SK-N-SH (cell line): Measurements from ENCODE around the gene TSSK2. TPM values are rescaled to one million over a fixed set of nuclear protein-coding genes. Genes with fewer than 3 reads are reported as not detected.

ENCODE experiments used
- CTCF ChIA-PET: fragments of 300-600, 350-600 bp; formaldehyde crosslinking; extraction: SDS; loops from one replicate; lab custom pipeline; 2021; lab: Yijun Ruan, JAX
- POLR2A ChIA-PET: fragments of 350-600 bp; sonication (Branson Sonifier 250); formaldehyde crosslinking; extraction: SDS; loops from one replicate; lab custom pipeline; 2020; ENCODE audit warnings: antibody characterized with exemption, inconsistent platforms; lab: Yijun Ruan, JAX
- DNase-seq: peaks from one replicate; pipeline ENCODE4 v3.0.0; 2012
- H2AFZ ChIP-seq: fragments of 200-600 bp; sonication (generic); 2 replicates; pipeline ENCODE4 v1.8.1; 2016; ENCODE audit warnings: antibody characterized with exemption, mild to moderate bottlenecking, low read depth
- H3F3A ChIP-seq: fragments of 200-600 bp; sonication (generic); replicated peaks from 2 replicates; pipeline ENCODE3; 2016; ENCODE audit warnings: antibody characterized with exemption, mild to moderate bottlenecking; ENCODE audit not compliant: insufficient read depth
- H3K27ac ChIP-seq, 2 experiments: fragments of 200-500 bp in 1 of 2; fragments of 200-600 bp in 1 of 2; sonication (Bioruptor generic) in 1 of 2; sonication (generic), shearing (Covaris generic) in 1 of 2; 2 replicates each; pipeline versions ENCODE4 v1.5.1 to v1.6.1; 2014 to 2016; ENCODE audit warnings: low read depth in 2 of 2, inconsistent platforms in 1 of 2, low read length in 1 of 2, mild to moderate bottlenecking in 1 of 2, mixed read lengths in 1 of 2
- H3K27me3 ChIP-seq: fragments of 200-600 bp; sonication (generic), shearing (Covaris generic); 2 replicates; pipeline ENCODE4 v1.6.1; 2016; ENCODE audit warnings: mixed run types; ENCODE audit not compliant: insufficient read depth
- H3K36me3 ChIP-seq, 2 experiments: fragments of 200-500 bp in 1 of 2; fragments of 200-600 bp in 1 of 2; sonication (Bioruptor generic) in 1 of 2; sonication (generic) in 1 of 2; replicated peaks in 1 of 2; 2 replicates each; pipeline versions ENCODE3 to v1.5.1; 2014 to 2016; ENCODE audit warnings: low read length in 1 of 2, mild to moderate bottlenecking in 1 of 2; ENCODE audit not compliant: insufficient read depth in 2 of 2, control insufficient read depth in 1 of 2
- H3K4me1 ChIP-seq, 2 experiments: fragments of 200-500 bp in 1 of 2; fragments of 200-600 bp in 1 of 2; sonication (Bioruptor generic) in 1 of 2; sonication (generic), shearing (Covaris generic) in 1 of 2; 2 replicates each; pipeline versions ENCODE4 v1.5.1 to v1.6.1; 2014 to 2016; ENCODE audit warnings: low read depth in 1 of 2, low read length in 1 of 2, mixed run types in 1 of 2; ENCODE audit not compliant: insufficient read depth in 2 of 2, control insufficient read depth in 1 of 2
- H3K4me2 ChIP-seq: fragments of 200-600 bp; sonication (generic), shearing (Covaris generic); 2 replicates; pipeline ENCODE4 v1.6.1; 2017; ENCODE audit warnings: mixed run types
- H3K4me3 ChIP-seq, 2 experiments: fragments of 200-500 bp in 1 of 2; fragments of 200-600 bp in 1 of 2; sonication (Bioruptor generic) in 1 of 2; sonication (generic), shearing (Covaris generic) in 1 of 2; 2 replicates each; pipeline versions ENCODE4 v1.5.1 to v1.8.1; 2014 to 2016; ENCODE audit warnings: low read depth in 2 of 2, inconsistent platforms in 1 of 2, low read length in 1 of 2, mild to moderate bottlenecking in 1 of 2, mixed read lengths in 1 of 2, moderate library complexity in 1 of 2
- H3K79me2 ChIP-seq: fragments of 200-600 bp; sonication (generic); 2 replicates; pipeline ENCODE4 v1.8.1; 2017; ENCODE audit warnings: mild to moderate bottlenecking; ENCODE audit not compliant: insufficient read depth
- H3K9ac ChIP-seq: fragments of 200-600 bp; sonication (generic); 2 replicates; pipeline ENCODE4 v1.6.1; 2017; ENCODE audit warnings: mixed run types
- H3K9me2 ChIP-seq: fragments of 200-600 bp; sonication (generic); 2 replicates; pipeline ENCODE4 v1.6.1; 2017; ENCODE audit warnings: mixed run types
- H3K9me3 ChIP-seq: fragments of 200-600 bp; sonication (generic); 2 replicates; pipeline ENCODE4 v1.6.1; 2017; ENCODE audit warnings: mixed run types, mild to moderate bottlenecking, moderate library complexity
- H4K20me1 ChIP-seq: fragments of 200-600 bp; sonication (generic); 2 replicates; pipeline ENCODE4 v1.6.1; 2017; ENCODE audit warnings: mild to moderate bottlenecking, mixed run types; ENCODE audit not compliant: insufficient read depth
- CTCF ChIP-seq: fragments of 200-600 bp; sonication (generic); IDR thresholded peaks from 2 replicates; pipeline ENCODE4 v1.6.1; 2017; ENCODE audit warnings: antibody characterized with exemption, mild to moderate bottlenecking, moderate library complexity
- ELF1 ChIP-seq: IDR thresholded peaks from 2 replicates; pipeline ENCODE4 v1.4.0; 2012
- EZH2phosphoT487 ChIP-seq: fragments of 200-600 bp; sonication (generic); IDR thresholded peaks from 2 replicates; pipeline ENCODE4 v1.6.1; 2017; ENCODE audit warnings: low read depth, mixed run types, mild to moderate bottlenecking, antibody characterized with exemption, moderate library complexity, borderline replicate concordance
- FOSL2 ChIP-seq: IDR thresholded peaks from 2 replicates; pipeline ENCODE4 v1.4.0; 2012; ENCODE audit warnings: low read depth, mild to moderate bottlenecking, moderate library complexity, borderline replicate concordance
- FOXM1 ChIP-seq: IDR thresholded peaks from 2 replicates; pipeline ENCODE4 v1.4.0; 2012; ENCODE audit warnings: low read depth, mild to moderate bottlenecking
- JUND ChIP-seq: IDR thresholded peaks from 2 replicates; pipeline ENCODE4 v1.4.0; 2012
- MXI1 ChIP-seq: IDR thresholded peaks from 2 replicates; pipeline ENCODE4 v1.6.1; 2012; ENCODE audit warnings: mild to moderate bottlenecking, low read depth, low read length, improper control_type of control experiment
- NRF1 ChIP-seq: IDR thresholded peaks from 2 replicates; pipeline ENCODE4 v1.6.1; 2012; ENCODE audit warnings: low read depth, mild to moderate bottlenecking, low read length
- RFX5 ChIP-seq: IDR thresholded peaks from 2 replicates; pipeline ENCODE4 v1.6.1; 2012; ENCODE audit warnings: mild to moderate bottlenecking, improper control_type of control experiment, low read length
- RXRA ChIP-seq: IDR thresholded peaks from 2 replicates; pipeline ENCODE4 v1.4.0; 2012; ENCODE audit warnings: low read depth, mild to moderate bottlenecking, borderline replicate concordance
- SIN3A ChIP-seq: IDR thresholded peaks from 2 replicates; pipeline ENCODE4 v1.6.1; 2012; ENCODE audit warnings: low read depth, mild to moderate bottlenecking, low read length, moderate library complexity, borderline replicate concordance
- TAF1 ChIP-seq: IDR thresholded peaks from 2 replicates; pipeline ENCODE4 v1.6.1; 2012; ENCODE audit warnings: low read depth, mild to moderate bottlenecking, low read length, moderate library complexity, borderline replicate concordance
- TCF12 ChIP-seq: IDR thresholded peaks from 2 replicates; pipeline ENCODE4 v1.4.0; 2012
- TEAD4 ChIP-seq: IDR thresholded peaks from 2 replicates; pipeline ENCODE4 v1.4.0; 2012; ENCODE audit warnings: mild to moderate bottlenecking, borderline replicate concordance; ENCODE audit not compliant: insufficient read depth
- USF2 ChIP-seq: fragments of 150-350 bp; IDR thresholded peaks from 2 replicates; pipeline ENCODE4 v1.6.1; 2017; ENCODE audit warnings: antibody characterized with exemption, low read length, low read depth, borderline replicate concordance
- YY1 ChIP-seq: IDR thresholded peaks from 2 replicates; pipeline ENCODE4 v1.4.0; 2012; ENCODE audit warnings: low read depth, mild to moderate bottlenecking
- ZBTB33 ChIP-seq: IDR thresholded peaks from 2 replicates; pipeline ENCODE4 v1.4.0; 2012; ENCODE audit warnings: low read depth, borderline replicate concordance
- WGBS: methylation state at CpG from one replicate; pipeline ENCODE4 v1.1.6; 2017; ENCODE audit warnings: low lambda C conversion rate; 5-methylcytosine and 5-hydroxymethylcytosine counted together
- polyA plus RNA-seq, 3 experiments: library from polyadenylated mRNA; depleted of rRNA; stranded (reverse); fragments of >200 nt; gene quantifications; 2 replicates each; pipeline ENCODE4 v1.2.3, GENCODE V29; 2012
- TF ChIP-seq, protein P1 (sequence below): fragments of 150-350 bp; IDR thresholded peaks from 2 replicates; pipeline ENCODE4 v1.6.1; 2016; ENCODE audit warnings: mild to moderate bottlenecking, low read depth, low read length

The TSSK2 gene
- polyA plus RNA-seq, 1 of the 3 experiments (the other 2 are of a cell fraction), result not detected

- CTCF ChIA-PET, result interaction anchor here (1.0 kb wide), 1 partner anchor 54 kb away, joined by 3 read pairs; no protein-coding TSS in a partner anchor
- TF ChIP-seq, protein P1, sequence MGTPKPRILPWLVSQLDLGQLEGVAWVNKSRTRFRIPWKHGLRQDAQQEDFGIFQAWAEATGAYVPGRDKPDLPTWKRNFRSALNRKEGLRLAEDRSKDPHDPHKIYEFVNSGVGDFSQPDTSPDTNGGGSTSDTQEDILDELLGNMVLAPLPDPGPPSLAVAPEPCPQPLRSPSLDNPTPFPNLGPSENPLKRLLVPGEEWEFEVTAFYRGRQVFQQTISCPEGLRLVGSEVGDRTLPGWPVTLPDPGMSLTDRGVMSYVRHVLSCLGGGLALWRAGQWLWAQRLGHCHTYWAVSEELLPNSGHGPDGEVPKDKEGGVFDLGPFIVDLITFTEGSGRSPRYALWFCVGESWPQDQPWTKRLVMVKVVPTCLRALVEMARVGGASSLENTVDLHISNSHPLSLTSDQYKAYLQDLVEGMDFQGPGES, result no peak
- no peak for TF ChIP-seq FOSL2
- TF ChIP-seq FOXM1, result no peak
- TF ChIP-seq SIN3A, result no peak
- TF ChIP-seq ELF1, result no peak
- TF ChIP-seq JUND, result no peak
- TF ChIP-seq USF2, result no peak
- TF ChIP-seq RXRA, result no peak
- TF ChIP-seq ZBTB33, result no peak
- TF ChIP-seq TEAD4, result no peak
- no peak for TF ChIP-seq TAF1
- TF ChIP-seq EZH2phosphoT487, result no peak
- Histone ChIP-seq H3K27ac (no peak overlapping the region), H3K9me3 (no peaks in the 10 kb centered on the region), H3K9ac (no peak overlapping the region), H3K79me2 (no peaks in the 10 kb centered on the region), H4K20me1 (no peaks in the 10 kb centered on the region), H3K4me3 (no peak overlapping the region), H3K27me3 (peaks cover 36% of the 10 kb centered on the region), H3K4me2 (no peak overlapping the region), H3K9me2 (no peaks in the 10 kb centered on the region), H3K4me1 (no peaks in the 10 kb centered on the region; a peak in 1 of 4 replicates), H2AFZ (no peak overlapping the region), H3F3A (no peaks in the 10 kb centered on the region), H3K36me3 (no peaks in the 10 kb centered on the region)
- POLR2A ChIA-PET, result no interaction called here
- no peak for DNase-seq
- 75% methylated on average over 5 of the region's 6 CpGs for WGBS
Measured at GRCh38 chr22:19164425-19164824, 33.3 kb downstream of the TSSK2 start.

DNA sequence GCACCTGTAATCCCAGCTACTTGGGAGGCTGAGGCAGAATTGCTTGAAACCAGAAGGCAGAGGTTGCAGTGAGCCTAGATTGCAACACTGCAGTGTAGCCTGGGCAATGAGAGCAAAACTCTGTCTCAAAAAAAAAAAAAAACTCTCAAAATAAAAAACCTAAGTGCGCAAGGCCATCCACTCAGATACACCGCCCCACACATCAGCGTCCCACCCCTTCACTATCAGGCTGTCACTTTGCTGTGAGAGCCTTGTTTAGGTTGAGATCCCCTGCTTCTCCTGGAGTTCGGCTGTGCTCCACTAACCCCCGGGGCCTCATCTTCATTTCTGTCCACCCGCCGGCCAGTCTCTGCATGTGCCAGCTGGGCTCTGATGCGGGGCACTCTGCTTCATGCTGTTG lies 35.3 kb downstream of the TSSK2 start:
- no peaks in the 10 kb centered on the region for H3F3A ChIP-seq
- peaks cover under 1% of the 10 kb centered on the region; the same call in 1 of the 2 replicates for H3K79me2 ChIP-seq
- POLR2A ChIA-PET, result no interaction called here
- no peaks in the 10 kb centered on the region for H3K36me3 ChIP-seq
- no peak for DNase-seq
- peaks cover 4 to 10% of the 10 kb centered on the region in 2 experiments; a peak in 2 of 4 replicates for H3K4me1 ChIP-seq
- H3K4me2 ChIP-seq, result no peak overlapping the region
- H3K9ac ChIP-seq, result no peak overlapping the region
- H3K9me3 ChIP-seq, result no peaks in the 10 kb centered on the region
- no peaks in the 10 kb centered on the region for H3K9me2 ChIP-seq
- H4K20me1 ChIP-seq, result no peaks in the 10 kb centered on the region
- H3K4me3 ChIP-seq, result no peak overlapping the region
- H2AFZ ChIP-seq, result no peak overlapping the region
- CTCF ChIA-PET, result interaction anchor here (2.8 kb wide), 1 partner anchor 22 kb away, joined by 10 read pairs; the partner anchor contains the start of gene ESS2
- peaks cover 39% of the 10 kb centered on the region for H3K27me3 ChIP-seq
- 7% methylated on average over 5 of the region's 8 CpGs for WGBS
- H3K27ac ChIP-seq, result no peak overlapping the region
- TF ChIP-seq TCF12, result no peak
- no peak for TF ChIP-seq NRF1
- no peak for TF ChIP-seq USF2
- no peak for TF ChIP-seq RFX5
- no peak for TF ChIP-seq YY1
- no peak for TF ChIP-seq CTCF
- no peak for TF ChIP-seq MXI1
- no peak for TF ChIP-seq ZBTB33
